Measurements from ENCODE around the gene WASHC4. TPM values are rescaled to one million over a fixed set of nuclear protein-coding genes. Genes with fewer than 3 reads are reported as not detected.
A peak's percentile ranks its signal among the peaks of the same experiment; 100 is the strongest.

WASHC4 gene
- total RNA-seq, 1 experiment from 2014 or later, result 41.2 TPM

DNA sequence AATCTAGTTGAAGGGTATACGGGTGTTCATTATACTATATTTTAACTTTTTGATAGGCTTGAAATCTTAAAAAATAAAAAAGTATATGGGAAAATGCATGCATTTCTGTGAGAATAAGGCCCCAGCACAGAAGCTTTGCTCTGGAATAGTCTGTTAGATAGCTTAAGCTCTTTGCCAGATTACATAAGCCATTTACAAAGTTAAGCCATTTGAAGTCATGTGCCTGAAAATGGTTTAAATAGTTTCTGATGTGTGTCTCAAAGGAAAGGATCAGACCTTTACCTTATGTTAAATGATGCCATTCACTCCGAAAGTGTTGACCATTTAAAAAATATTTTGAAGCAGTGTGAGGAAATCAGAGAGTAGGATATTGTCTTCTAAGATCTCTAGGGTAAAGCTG is 51.3 kb downstream of the WASHC4 start:
- H3K4me2 ChIP-seq (ENCODE audit: insufficient read depth, insufficient read length, low read length), result no peak overlapping the region
- DNase-seq, result no peak
- Mint-ChIP-seq H3K27ac (peak overlapping the region in 1 of 3 experiments; percentile 14; a peak in 2 of 7 replicates), H3K27me3 (ENCODE audit: low read depth) (no peaks in the 10 kb centered on the region), H3K4me3 (no peak overlapping the region), H3K36me3 (ENCODE audit: insufficient read depth in 1 of 3, low read depth in 3 of 3) (peaks cover 30 to 67% (median 58%) of the 10 kb centered on the region in 3 experiments; a peak in 6 of 7 replicates), H3K4me1 (peaks cover 5 to 9% of the 10 kb centered on the region in 2 experiments), H3K9me3 (no peaks in the 10 kb centered on the region)
- no peak overlapping the region for H2AFZ ChIP-seq (ENCODE audit: low read length)
- no peak overlapping the region for H2AK5ac ChIP-seq (ENCODE audit: insufficient read length, low read length)
- no peak overlapping the region for H3K27ac ChIP-seq (ENCODE audit: insufficient read length, low read depth, low read length)
- no peak overlapping the region for H3K18ac ChIP-seq (ENCODE audit: insufficient read length, low read depth, low read length)
- no peak overlapping the region for H2BK12ac ChIP-seq (ENCODE audit: insufficient read length, low read depth, low read length)
- H2BK5ac ChIP-seq (ENCODE audit: insufficient read length, low read length), result no peak overlapping the region
- no CpG with 5 or more reads among the region's 2 CpGs for WGBS (ENCODE audit: extremely low coverage, insufficient read length, low lambda C conversion rate)
- no peak overlapping the region for H4K5ac ChIP-seq (ENCODE audit: insufficient read length, low read depth, low read length)
- no peak overlapping the region for H3K9ac ChIP-seq (ENCODE audit: extremely low read depth, insufficient read length, low read length)
- no peak overlapping the region for H3T11ph ChIP-seq (ENCODE audit: low read length)
- no peak overlapping the region for H3K14ac ChIP-seq (ENCODE audit: insufficient read depth, low read length)
- H3K27me3 ChIP-seq (ENCODE audit: insufficient read depth, low read length), result no peaks in the 10 kb centered on the region
- H2BK15ac ChIP-seq (ENCODE audit: low read depth, low read length), result no peak overlapping the region
- no peak overlapping the region for H4K8ac ChIP-seq (replicated peaks; ENCODE audit: insufficient read length, low read depth, low read length)
- H3K4me1 ChIP-seq (ENCODE audit: insufficient read depth, low read length), result no peaks in the 10 kb centered on the region; the same call in 1 of the 2 replicates
- H3K9me3 ChIP-seq (ENCODE audit: control insufficient read depth, low read depth, low read length), result no peaks in the 10 kb centered on the region
- H4K20me1 ChIP-seq (ENCODE audit: control insufficient read depth, insufficient read depth, insufficient read length), result no peaks in the 10 kb centered on the region
- no peaks in the 10 kb centered on the region for H3K79me1 ChIP-seq (ENCODE audit: insufficient read depth, low read depth, low read length, poor library complexity, severe bottlenecking)
- no peaks in the 10 kb centered on the region for H3K79me2 ChIP-seq (ENCODE audit: insufficient read depth, low read length)
- no peak overlapping the region for H2BK20ac ChIP-seq (ENCODE audit: low read depth, low read length, poor library complexity, severe bottlenecking)
- H3K56ac ChIP-seq (ENCODE audit: insufficient read length, low read depth, low read length), result no peak overlapping the region
- H4K91ac ChIP-seq (ENCODE audit: insufficient read length, low read depth, low read length), result no peak overlapping the region
- no peak overlapping the region for H3K4ac ChIP-seq (ENCODE audit: low read depth, low read length)
- no peak overlapping the region for H3K23ac ChIP-seq (ENCODE audit: insufficient read length, low read depth, low read length)
- H3K23me2 ChIP-seq (ENCODE audit: insufficient read length, low read depth, low read length, poor library complexity, severe bottlenecking), result no peaks in the 10 kb centered on the region
- no peak overlapping the region for H2BK120ac ChIP-seq (ENCODE audit: low read depth, low read length, poor library complexity, severe bottlenecking)
- TF ChIP-seq, protein P1, sequence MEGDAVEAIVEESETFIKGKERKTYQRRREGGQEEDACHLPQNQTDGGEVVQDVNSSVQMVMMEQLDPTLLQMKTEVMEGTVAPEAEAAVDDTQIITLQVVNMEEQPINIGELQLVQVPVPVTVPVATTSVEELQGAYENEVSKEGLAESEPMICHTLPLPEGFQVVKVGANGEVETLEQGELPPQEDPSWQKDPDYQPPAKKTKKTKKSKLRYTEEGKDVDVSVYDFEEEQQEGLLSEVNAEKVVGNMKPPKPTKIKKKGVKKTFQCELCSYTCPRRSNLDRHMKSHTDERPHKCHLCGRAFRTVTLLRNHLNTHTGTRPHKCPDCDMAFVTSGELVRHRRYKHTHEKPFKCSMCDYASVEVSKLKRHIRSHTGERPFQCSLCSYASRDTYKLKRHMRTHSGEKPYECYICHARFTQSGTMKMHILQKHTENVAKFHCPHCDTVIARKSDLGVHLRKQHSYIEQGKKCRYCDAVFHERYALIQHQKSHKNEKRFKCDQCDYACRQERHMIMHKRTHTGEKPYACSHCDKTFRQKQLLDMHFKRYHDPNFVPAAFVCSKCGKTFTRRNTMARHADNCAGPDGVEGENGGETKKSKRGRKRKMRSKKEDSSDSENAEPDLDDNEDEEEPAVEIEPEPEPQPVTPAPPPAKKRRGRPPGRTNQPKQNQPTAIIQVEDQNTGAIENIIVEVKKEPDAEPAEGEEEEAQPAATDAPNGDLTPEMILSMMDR (conservative IDR thresholded peaks at IDR 0.05), result no peak
